Activated CD8-positive, alpha-beta T cell treated with anti-CD3 and anti-CD28 coated beads, Interleukin-2, amount 10 ng/mL, durations not matched to agents 7 days and 5 days (primary cell): ENCODE data around the gene USP6NL. TPM values are rescaled to one million over a fixed set of nuclear protein-coding genes. Genes with fewer than 3 reads are reported as not detected.

Experiments
- ATAC-seq: fragments of 150-1000 bp; cut with Tn5 transposase; one replicate; pipeline ENCODE4 v1.10.0; 2021; ENCODE audit warnings: moderate library complexity
- CTCF ChIA-PET: fragments of 350-600 bp; sonication (Branson Sonifier 250); formaldehyde crosslinking; loops from one replicate; lab custom pipeline; 2021; ENCODE audit warnings: antibody characterized with exemption; lab: Charles Lee
- POLR2A ChIA-PET: fragments of 350-600 bp; sonication (Branson Sonifier 250); formaldehyde crosslinking; loops from one replicate; lab custom pipeline; 2021; ENCODE audit warnings: antibody characterized with exemption; lab: Charles Lee
- DNase-seq: peaks from one replicate; pipeline ENCODE4 v3.0.0-alpha.2; 2020
- H3K27ac Mint-ChIP-seq: one replicate; pipeline ENCODE4 v1.8.0; 2021; ENCODE audit warnings: mild to moderate bottlenecking, mixed read lengths
- H3K27me3 Mint-ChIP-seq: one replicate; pipeline ENCODE4 v1.8.0; 2021; ENCODE audit warnings: low read depth, mixed read lengths
- H3K36me3 Mint-ChIP-seq: one replicate; pipeline ENCODE4 v1.8.0; 2021; ENCODE audit warnings: low read depth, mixed read lengths
- H3K4me1 Mint-ChIP-seq: one replicate; pipeline ENCODE4 v1.8.0; 2021; ENCODE audit warnings: low read depth, mixed read lengths
- H3K4me3 Mint-ChIP-seq: one replicate; pipeline ENCODE4 v1.8.0; 2021; ENCODE audit warnings: mild to moderate bottlenecking, mixed read lengths
- H3K9me3 Mint-ChIP-seq: one replicate; pipeline ENCODE4 v1.8.0; 2022; ENCODE audit warnings: mixed read lengths; ENCODE audit not compliant: insufficient read depth
- total RNA-seq, 2 experiments: library from RNA; stranded (reverse); gene quantifications; one replicate each; pipeline ENCODE4 v1.2.3, GENCODE V29; 2021

The USP6NL gene
- 1 to 10 TPM; 1.6 to 2.0 TPM for total RNA-seq

GRCh38 chr10:11611248-11612020 is at the start of gene USP6NL:
Gene USP6NL, minus strand, starts transcription at chr10:11611650. Its CDS starts 14,016 bp downstream, at chr10:11597634.
- H3K9me3 Mint-ChIP-seq, result peaks cover 4% of the 10 kb centered on the region
- ATAC-seq (peak; percentile 71), DNase-seq (peak; percentile 59)
- peaks cover 3% of the 10 kb centered on the region for H3K36me3 Mint-ChIP-seq
- H3K27me3 Mint-ChIP-seq, result peaks cover 35% of the 10 kb centered on the region
- peaks cover 48% of the 10 kb centered on the region for H3K4me1 Mint-ChIP-seq
- H3K4me3 Mint-ChIP-seq, result peak within 1 kb of the TSS; percentile 83
- POLR2A ChIA-PET, result no interaction called here
- CTCF ChIA-PET, result interaction anchor here (1.2 to 1.4 kb wide), 2 partner anchors 74 to 96 kb away, joined by 4 read pairs; no protein-coding TSS in a partner anchor
- H3K27ac Mint-ChIP-seq, result peak within 1 kb of the TSS; percentile 79

DNA sequence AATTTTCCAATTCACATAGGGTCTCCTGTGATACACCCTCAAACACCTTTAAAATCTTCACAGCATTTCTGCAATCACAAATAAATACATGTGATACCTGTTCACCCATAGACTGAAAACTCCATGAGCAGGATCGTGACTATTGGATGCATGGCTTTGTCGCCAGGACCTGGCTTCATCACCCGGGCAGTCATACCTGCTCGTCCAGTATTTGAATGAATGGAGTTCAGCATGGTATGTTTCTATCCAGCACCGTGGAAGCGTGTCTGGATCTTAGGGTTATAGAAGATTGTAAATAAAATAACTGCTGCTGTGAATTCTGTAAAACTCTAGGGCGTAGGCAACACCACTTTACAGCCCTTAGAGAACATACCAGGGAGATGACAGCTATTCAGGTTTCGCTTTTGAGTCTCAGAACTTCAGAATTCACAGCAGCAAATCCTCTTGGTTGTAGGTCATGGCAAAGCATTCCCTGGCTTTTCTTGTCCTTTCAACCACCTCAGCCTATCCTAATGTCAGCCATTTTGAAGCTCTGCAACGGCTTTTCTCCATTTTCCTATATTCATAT is 47.4 kb upstream of the USP6NL start:
- ATAC-seq (no peak), DNase-seq (no peak)
- ChIA-PET CTCF (no interaction called here), POLR2A (no interaction called here)
- H3K4me1 Mint-ChIP-seq, result peaks cover 14% of the 10 kb centered on the region
- H3K27ac Mint-ChIP-seq, result no peak overlapping the region
- H3K27me3 Mint-ChIP-seq, result peaks cover 7% of the 10 kb centered on the region
- no peak overlapping the region for H3K4me3 Mint-ChIP-seq
- H3K36me3 Mint-ChIP-seq, result no peaks in the 10 kb centered on the region
- no peaks in the 10 kb centered on the region for H3K9me3 Mint-ChIP-seq

DNA sequence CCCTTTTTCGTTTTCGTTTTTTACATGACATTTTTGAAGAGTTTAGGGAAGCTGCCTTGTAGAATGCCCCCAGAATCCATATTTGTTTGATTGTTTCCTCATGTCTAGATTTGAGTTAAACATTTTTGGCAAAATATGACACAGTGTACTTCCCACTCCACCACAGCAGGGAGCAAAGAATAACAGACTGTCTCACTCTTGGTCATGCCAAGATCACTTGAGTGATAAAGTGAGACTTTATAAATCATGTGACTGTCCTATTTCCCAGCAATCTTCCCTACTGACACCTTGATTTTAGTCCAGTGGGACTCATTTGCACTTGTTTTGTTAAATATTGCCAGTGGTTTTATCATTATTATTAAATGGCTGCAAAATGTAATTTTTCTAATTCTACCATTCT is 44.4 kb upstream of the USP6NL start:
- ChIA-PET POLR2A (no interaction called here), CTCF (no interaction called here)
- H3K27ac Mint-ChIP-seq, result no peak overlapping the region
- DNase-seq (no peak), ATAC-seq (no peak)
- peaks cover 11% of the 10 kb centered on the region for H3K27me3 Mint-ChIP-seq
- H3K4me3 Mint-ChIP-seq, result no peak overlapping the region
- no peaks in the 10 kb centered on the region for H3K4me1 Mint-ChIP-seq
- no peaks in the 10 kb centered on the region for H3K9me3 Mint-ChIP-seq
- no peaks in the 10 kb centered on the region for H3K36me3 Mint-ChIP-seq

DNA sequence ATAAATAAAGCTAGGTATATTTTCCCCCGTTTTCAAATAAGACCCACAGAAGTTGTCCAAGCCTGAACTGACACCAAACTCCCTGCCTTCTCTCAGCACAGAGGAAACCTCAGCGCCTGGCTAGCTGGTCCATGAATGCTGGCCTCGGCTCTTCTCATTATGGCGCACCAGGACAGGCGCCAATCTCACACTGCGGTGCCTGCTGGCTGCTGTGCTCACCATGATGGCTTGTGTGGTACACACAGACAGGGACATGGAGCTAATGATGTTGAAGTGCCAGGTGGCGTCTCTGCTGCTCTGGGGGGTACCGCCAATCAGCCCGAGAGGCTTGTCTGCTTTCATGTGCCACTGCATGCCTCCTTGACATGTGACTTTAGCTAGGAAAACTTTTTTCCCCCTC is 43.2 kb upstream of the USP6NL start:
- ATAC-seq, result no peak
- POLR2A ChIA-PET, result no interaction called here
- H3K36me3 Mint-ChIP-seq, result no peaks in the 10 kb centered on the region
- DNase-seq, result no peak
- H3K4me3 Mint-ChIP-seq, result no peak overlapping the region
- no peaks in the 10 kb centered on the region for H3K4me1 Mint-ChIP-seq
- H3K27ac Mint-ChIP-seq, result no peak overlapping the region
- H3K9me3 Mint-ChIP-seq, result no peaks in the 10 kb centered on the region
- CTCF ChIA-PET, result interaction anchor here (0.7 kb wide), 1 partner anchor 14 kb away, joined by 3 read pairs; no protein-coding TSS in a partner anchor
- peaks cover 11% of the 10 kb centered on the region for H3K27me3 Mint-ChIP-seq

- Mint-ChIP-seq H3K9me3 (no peaks in the 10 kb centered on the region), H3K27me3 (peaks cover 11% of the 10 kb centered on the region), H3K36me3 (no peaks in the 10 kb centered on the region), H3K4me3 (no peak overlapping the region), H3K4me1 (no peaks in the 10 kb centered on the region), H3K27ac (no peak overlapping the region)
- ChIA-PET CTCF (no interaction called here), POLR2A (no interaction called here)
- DNase-seq, result no peak
- ATAC-seq, result no peak
Measured at GRCh38 chr10:11653758-11654471, 42.5 kb upstream of the USP6NL start.

DNA sequence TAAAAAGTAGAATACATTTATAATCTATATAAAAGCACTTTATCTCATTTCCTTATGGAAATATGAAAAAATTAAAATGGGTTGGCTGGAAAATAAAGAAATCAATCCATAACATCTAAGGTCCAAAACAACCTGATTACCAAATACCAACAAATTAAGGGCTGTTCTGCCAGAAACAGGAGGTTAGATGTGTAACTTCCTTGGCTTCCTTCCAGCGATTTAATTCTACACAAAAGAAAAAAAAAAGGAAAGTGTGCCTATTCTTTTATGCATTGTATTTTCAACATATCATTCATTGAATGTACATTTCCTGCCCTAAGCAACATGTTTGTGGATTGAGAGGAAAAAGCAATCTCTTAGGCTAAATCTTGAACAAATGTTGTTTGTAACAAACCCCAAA is 36.2 kb upstream of the USP6NL start:
- H3K9me3 Mint-ChIP-seq, result no peaks in the 10 kb centered on the region
- no peak overlapping the region for H3K27ac Mint-ChIP-seq
- peaks cover 9% of the 10 kb centered on the region for H3K27me3 Mint-ChIP-seq
- CTCF ChIA-PET, result no interaction called here
- ATAC-seq (no peak), DNase-seq (no peak)
- POLR2A ChIA-PET, result interaction anchor here (0.6 kb wide), 1 partner anchor 1458 kb away, joined by 4 read pairs; no protein-coding TSS in a partner anchor
- H3K4me3 Mint-ChIP-seq, result no peak overlapping the region
- no peaks in the 10 kb centered on the region for H3K36me3 Mint-ChIP-seq
- no peaks in the 10 kb centered on the region for H3K4me1 Mint-ChIP-seq

DNA sequence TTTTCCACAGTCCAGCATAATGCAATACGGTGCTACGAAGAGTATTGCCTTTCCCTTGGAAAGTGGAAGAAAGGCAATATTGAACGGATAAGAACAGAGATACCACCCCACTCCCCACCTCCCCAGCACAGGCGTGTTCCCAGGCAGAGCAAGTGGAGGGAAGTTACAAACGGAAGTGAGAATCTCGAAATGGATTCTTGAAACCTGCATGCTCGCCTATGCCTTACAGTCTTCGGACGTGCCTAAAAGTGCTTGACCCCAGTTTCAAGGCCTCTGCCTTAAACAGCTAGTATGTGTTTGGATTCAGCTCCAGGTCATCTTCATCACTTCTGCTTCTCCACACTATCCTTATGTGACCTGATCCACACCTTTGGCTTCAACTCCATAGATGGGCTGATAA is 35.0 kb upstream of the USP6NL start:
- ATAC-seq (no peak), DNase-seq (no peak)
- POLR2A ChIA-PET, result no interaction called here
- CTCF ChIA-PET, result no interaction called here
- H3K4me3 Mint-ChIP-seq, result no peak overlapping the region
- H3K27ac Mint-ChIP-seq, result no peak overlapping the region
- no peaks in the 10 kb centered on the region for H3K4me1 Mint-ChIP-seq
- H3K9me3 Mint-ChIP-seq, result no peaks in the 10 kb centered on the region
- H3K27me3 Mint-ChIP-seq, result peaks cover 10% of the 10 kb centered on the region
- no peaks in the 10 kb centered on the region for H3K36me3 Mint-ChIP-seq

- no peak for ATAC-seq
- Mint-ChIP-seq H3K27me3 (peaks cover 27% of the 10 kb centered on the region), H3K4me1 (no peaks in the 10 kb centered on the region), H3K4me3 (no peak overlapping the region), H3K9me3 (no peaks in the 10 kb centered on the region), H3K36me3 (no peaks in the 10 kb centered on the region), H3K27ac (no peak overlapping the region)
- CTCF ChIA-PET, result interaction anchor here (0.9 to 1.2 kb wide), 2 partner anchors 12 to 128 kb away, joined by 3 read pairs; no protein-coding TSS in a partner anchor
- POLR2A ChIA-PET, result no interaction called here
- no peak for DNase-seq
Measured at GRCh38 chr10:11643039-11643438, 31.6 kb upstream of the USP6NL start.

- POLR2A ChIA-PET, result no interaction called here
- CTCF ChIA-PET, result interaction anchor here (0.9 to 1.2 kb wide), 2 partner anchors 12 to 127 kb away, joined by 3 read pairs; no protein-coding TSS in a partner anchor
- Mint-ChIP-seq H3K36me3 (no peaks in the 10 kb centered on the region), H3K4me3 (no peak overlapping the region), H3K4me1 (no peaks in the 10 kb centered on the region), H3K27me3 (peaks cover 27% of the 10 kb centered on the region), H3K27ac (no peak overlapping the region), H3K9me3 (no peaks in the 10 kb centered on the region)
- DNase-seq (no peak), ATAC-seq (no peak)
Measured at GRCh38 chr10:11642566-11642965, 31.1 kb upstream of the USP6NL start.

GRCh38 chr10:11639849-11640764 is 28.7 kb upstream of the USP6NL start:
- Mint-ChIP-seq H3K27me3 (peaks cover 32% of the 10 kb centered on the region), H3K36me3 (no peaks in the 10 kb centered on the region), H3K4me3 (no peak overlapping the region), H3K4me1 (peaks cover 7% of the 10 kb centered on the region), H3K9me3 (no peaks in the 10 kb centered on the region), H3K27ac (no peak overlapping the region)
- CTCF ChIA-PET, result no interaction called here
- ATAC-seq (no peak), DNase-seq (no peak)
- POLR2A ChIA-PET, result interaction anchor here (0.6 kb wide), 1 partner anchor 107 kb away, joined by 3 read pairs; no protein-coding TSS in a partner anchor

DNA sequence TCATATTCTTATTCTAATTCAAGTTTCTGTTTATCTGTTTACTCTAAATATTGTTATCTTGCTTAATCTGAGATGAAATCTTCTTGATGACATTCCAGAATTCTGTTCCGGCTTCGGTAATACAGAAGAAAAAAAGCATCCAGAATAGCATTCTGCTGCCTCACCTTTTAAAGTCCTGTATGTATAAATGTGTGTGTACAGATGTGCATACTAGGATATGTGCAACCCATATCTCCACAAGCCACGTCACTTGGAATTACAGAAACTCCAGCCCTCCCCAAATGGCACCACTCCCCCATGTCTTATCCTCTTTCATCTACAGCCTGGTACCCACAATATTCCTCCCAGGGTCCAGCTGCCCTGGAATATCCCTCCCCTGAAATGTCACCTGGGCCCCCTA is 27.9 kb upstream of the USP6NL start:
- no peaks in the 10 kb centered on the region for H3K36me3 Mint-ChIP-seq
- peaks cover 7% of the 10 kb centered on the region for H3K4me1 Mint-ChIP-seq
- ChIA-PET CTCF (no interaction called here), POLR2A (no interaction called here)
- no peak overlapping the region for H3K4me3 Mint-ChIP-seq
- H3K27ac Mint-ChIP-seq, result no peak overlapping the region
- H3K27me3 Mint-ChIP-seq, result peaks cover 32% of the 10 kb centered on the region
- ATAC-seq (no peak), DNase-seq (no peak)
- no peaks in the 10 kb centered on the region for H3K9me3 Mint-ChIP-seq
